HG02870 (cell line): ENCODE measurements around the gene C1orf52.

Experiments
- ATAC-seq: cut with Tn5 transposase; IDR thresholded peaks from one replicate; pipeline ENCODE4 v1.9.1; 2021; ENCODE audit warnings: mild to moderate bottlenecking, moderate library complexity; ENCODE audit not compliant: unreplicated experiment

The C1orf52 gene

GRCh38 chr1:85259118-85259911 is at the start of gene C1orf52:
C1orf52 (minus strand) TSS chr1:85259662; CDS start chr1:85259633, 29 bp downstream.
- ATAC-seq: peak; percentile 98

GRCh38 chr1:85308833-85309350 is 49.4 kb upstream of the C1orf52 start:
- no peak for ATAC-seq

GRCh38 chr1:85307987-85308832 is 48.7 kb upstream of the C1orf52 start:
- ATAC-seq: peak; percentile 88

- no peak for ATAC-seq
Measured at GRCh38 chr1:85306236-85306635, 46.8 kb upstream of the C1orf52 start.

- no peak for ATAC-seq
Measured at GRCh38 chr1:85303440-85304162, 44.1 kb upstream of the C1orf52 start.

- no peak for ATAC-seq
Measured at GRCh38 chr1:85300140-85300539, 40.7 kb upstream of the C1orf52 start.

- ATAC-seq: peak; percentile 78
Measured at GRCh38 chr1:85297855-85298629, 38.6 kb upstream of the C1orf52 start.

- ATAC-seq: no peak
Measured at GRCh38 chr1:85297538-85297854, 38.0 kb upstream of the C1orf52 start.

- no peak for ATAC-seq
Measured at GRCh38 chr1:85296980-85297379, 37.5 kb upstream of the C1orf52 start.

GRCh38 chr1:85295654-85296053 is 36.2 kb upstream of the C1orf52 start:
- ATAC-seq: no peak

GRCh38 chr1:85295006-85295431 is 35.6 kb upstream of the C1orf52 start:
- ATAC-seq: no peak

- no peak for ATAC-seq
Measured at GRCh38 chr1:85290826-85291225, 31.4 kb upstream of the C1orf52 start.

- ATAC-seq: no peak
Measured at GRCh38 chr1:85289848-85290335, 30.4 kb upstream of the C1orf52 start.

- ATAC-seq: no peak
Measured at GRCh38 chr1:85289207-85289847, 29.9 kb upstream of the C1orf52 start.

GRCh38 chr1:85284202-85284601 is 24.7 kb upstream of the C1orf52 start:
- ATAC-seq: no peak

GRCh38 chr1:85283475-85284199 is 24.2 kb upstream of the C1orf52 start:
- ATAC-seq: no peak

- ATAC-seq: no peak
Measured at GRCh38 chr1:85282424-85282823, 23.0 kb upstream of the C1orf52 start.

GRCh38 chr1:85280636-85281035 is 21.2 kb upstream of the C1orf52 start:
- no peak for ATAC-seq

- no peak for ATAC-seq
Measured at GRCh38 chr1:85279458-85280080, 20.1 kb upstream of the C1orf52 start.
